HG02763 (cell line): ENCODE results near the gene MAIP1.

Experiments used
- ATAC-seq: cut with Tn5 transposase; IDR thresholded peaks from one replicate; pipeline ENCODE4 v1.9.1; 2021; ENCODE audit warnings: mild to moderate bottlenecking, moderate library complexity; ENCODE audit not compliant: unreplicated experiment

The MAIP1 gene

GRCh38 chr2:199946836-199947235 is 8.5 kb upstream of the MAIP1 start:
- no peak for ATAC-seq

- no peak for ATAC-seq
Observed at GRCh38 chr2:199950396-199950795, 5.0 kb upstream of the MAIP1 start.

GRCh38 chr2:199951023-199951422 is 4.4 kb upstream of the MAIP1 start:
- no peak for ATAC-seq

- ATAC-seq = peak; percentile 42
Observed at GRCh38 chr2:199955007-199955338, 409 bp upstream of the MAIP1 start.

GRCh38 chr2:199956062-199956380 is 639 bp downstream of the MAIP1 start:
- no peak for ATAC-seq

- ATAC-seq = no peak
Observed at GRCh38 chr2:199958014-199958413, 2.6 kb downstream of the MAIP1 start.

GRCh38 chr2:199962203-199962602 is 6.8 kb downstream of the MAIP1 start:
- ATAC-seq = no peak

- no peak for ATAC-seq
Observed at GRCh38 chr2:199966405-199966804, 11.0 kb downstream of the MAIP1 start.

GRCh38 chr2:199966976-199967375 is 11.6 kb downstream of the MAIP1 start:
- no peak for ATAC-seq

GRCh38 chr2:199968126-199968525 is 12.7 kb downstream of the MAIP1 start:
- no peak for ATAC-seq

GRCh38 chr2:199972088-199972626 is 16.8 kb downstream of the MAIP1 start:
- ATAC-seq = no peak

- ATAC-seq = no peak
Observed at GRCh38 chr2:199973703-199974102, 18.3 kb downstream of the MAIP1 start.

- ATAC-seq = no peak
Observed at GRCh38 chr2:199975273-199975895, 20.0 kb downstream of the MAIP1 start.

GRCh38 chr2:199977984-199978415 is 22.6 kb downstream of the MAIP1 start:
- peak; percentile 65 for ATAC-seq

GRCh38 chr2:199979398-199979797 is 24.0 kb downstream of the MAIP1 start:
- ATAC-seq = no peak

GRCh38 chr2:199979832-199980628 is 24.6 kb downstream of the MAIP1 start:
- ATAC-seq = no peak

GRCh38 chr2:199982126-199982843 is 26.9 kb downstream of the MAIP1 start:
- ATAC-seq = no peak

- ATAC-seq = no peak
Observed at GRCh38 chr2:199983534-199983933, 28.2 kb downstream of the MAIP1 start.

- ATAC-seq = no peak
Observed at GRCh38 chr2:199984159-199984558, 28.8 kb downstream of the MAIP1 start.

- no peak for ATAC-seq
Observed at GRCh38 chr2:199984755-199985154, 29.4 kb downstream of the MAIP1 start.

GRCh38 chr2:199985625-199986207 is 30.3 kb downstream of the MAIP1 start:
- ATAC-seq = peak; percentile 50
